HG03442 (cell line): ENCODE measurements around the gene PIP4K2A.
A peak's percentile ranks its signal among the peaks of the same experiment; 100 is the strongest.

ENCODE experiments used
- ATAC-seq: cut with Tn5 transposase; IDR thresholded peaks from one replicate; pipeline ENCODE4 v1.9.1; 2021; ENCODE audit warnings: mild to moderate bottlenecking, moderate library complexity; ENCODE audit not compliant: unreplicated experiment

The PIP4K2A gene

GRCh38 chr10:22622242-22622806 is 92.1 kb downstream of the PIP4K2A start:
- no peak for ATAC-seq

DNA sequence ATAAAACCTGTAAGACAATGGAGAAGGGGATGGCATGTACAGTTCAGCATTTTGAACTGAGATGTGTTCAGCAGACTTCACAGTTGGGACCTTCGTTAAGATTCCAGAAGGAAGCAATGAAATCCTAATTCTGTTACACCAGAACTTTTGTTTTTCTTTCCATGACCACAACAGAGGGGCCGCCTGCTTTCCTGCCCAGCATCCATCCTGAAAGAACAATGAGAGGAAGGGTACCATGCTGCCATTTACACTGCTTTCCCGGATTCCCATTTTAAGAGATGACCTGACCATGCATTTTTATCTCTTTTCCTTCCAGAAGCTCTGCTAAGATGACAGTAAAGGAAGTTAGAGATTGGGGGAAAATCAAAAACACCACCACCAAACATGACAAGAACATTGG is 92.7 kb downstream of the PIP4K2A start:
- ATAC-seq = no peak

DNA sequence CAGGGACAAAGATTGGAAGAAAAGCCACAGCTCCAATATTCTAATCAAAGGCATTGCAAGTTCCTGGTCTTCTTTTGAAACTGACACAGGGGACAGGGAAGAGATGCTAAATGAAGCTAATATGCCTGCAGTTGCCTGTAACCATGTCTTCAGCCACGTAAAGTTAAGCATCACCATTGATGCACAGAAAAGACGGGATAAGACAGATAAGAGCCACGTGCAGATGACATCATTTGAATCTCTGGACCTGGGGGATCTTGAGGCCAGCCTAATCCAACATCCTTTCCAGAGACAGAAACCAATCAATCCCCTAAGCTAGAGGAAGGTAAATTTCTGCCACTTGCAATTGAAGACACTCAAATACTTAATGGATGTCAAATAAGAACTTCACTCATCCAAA is 93.4 kb downstream of the PIP4K2A start:
- no peak for ATAC-seq

DNA sequence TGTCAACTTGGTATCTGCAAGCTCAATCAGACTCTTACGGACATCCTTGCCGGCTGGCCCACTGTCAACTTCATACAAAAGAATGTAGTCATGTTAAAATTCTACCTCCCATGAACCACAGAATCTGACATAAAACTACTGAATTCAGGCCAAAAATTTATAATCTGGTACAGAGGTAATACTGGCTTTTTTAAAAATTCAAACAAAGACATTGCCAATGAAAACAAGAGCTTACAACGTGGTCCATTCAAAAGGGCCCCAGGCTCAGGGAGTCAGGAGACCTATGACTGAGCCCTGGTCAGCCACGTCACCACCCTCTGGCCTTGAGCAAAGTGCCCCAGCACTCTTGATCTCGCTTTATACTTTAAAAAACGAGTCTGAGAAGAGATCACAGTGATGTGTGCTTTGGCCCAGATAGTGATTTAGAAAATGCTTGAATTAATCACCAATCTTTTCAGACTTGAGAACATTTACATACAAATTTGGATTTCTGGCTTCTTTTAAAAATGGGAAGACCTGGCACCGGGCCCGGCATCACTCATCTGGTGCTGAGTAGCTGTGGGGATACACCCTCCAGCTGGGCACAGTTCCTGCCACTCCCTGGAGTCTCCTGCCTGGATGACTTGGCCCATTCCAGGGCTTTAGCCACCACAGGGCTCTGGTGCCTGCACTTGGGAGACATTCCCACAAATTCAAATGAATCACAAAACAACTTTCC is 94.1 kb downstream of the PIP4K2A start:
- no peak for ATAC-seq

DNA sequence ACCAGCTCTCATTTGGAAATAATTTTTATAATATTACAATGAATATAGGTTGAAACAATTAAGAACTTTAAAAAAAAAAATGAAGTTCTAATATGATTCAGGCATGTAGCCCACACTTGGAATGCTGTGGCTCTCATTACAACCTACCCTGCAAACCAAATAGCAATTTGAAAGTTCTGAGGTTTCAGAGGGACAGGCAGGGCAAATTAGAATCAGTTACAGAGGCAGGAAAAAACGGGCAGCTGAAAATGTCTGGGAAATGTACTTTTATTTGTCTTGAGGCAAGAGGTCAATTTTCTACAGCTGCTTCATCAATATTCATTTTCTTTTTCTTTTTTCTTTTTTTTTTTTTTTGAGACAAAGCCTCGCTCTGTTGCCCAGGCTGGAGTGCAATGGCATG is 95.3 kb downstream of the PIP4K2A start:
- no peak for ATAC-seq

DNA sequence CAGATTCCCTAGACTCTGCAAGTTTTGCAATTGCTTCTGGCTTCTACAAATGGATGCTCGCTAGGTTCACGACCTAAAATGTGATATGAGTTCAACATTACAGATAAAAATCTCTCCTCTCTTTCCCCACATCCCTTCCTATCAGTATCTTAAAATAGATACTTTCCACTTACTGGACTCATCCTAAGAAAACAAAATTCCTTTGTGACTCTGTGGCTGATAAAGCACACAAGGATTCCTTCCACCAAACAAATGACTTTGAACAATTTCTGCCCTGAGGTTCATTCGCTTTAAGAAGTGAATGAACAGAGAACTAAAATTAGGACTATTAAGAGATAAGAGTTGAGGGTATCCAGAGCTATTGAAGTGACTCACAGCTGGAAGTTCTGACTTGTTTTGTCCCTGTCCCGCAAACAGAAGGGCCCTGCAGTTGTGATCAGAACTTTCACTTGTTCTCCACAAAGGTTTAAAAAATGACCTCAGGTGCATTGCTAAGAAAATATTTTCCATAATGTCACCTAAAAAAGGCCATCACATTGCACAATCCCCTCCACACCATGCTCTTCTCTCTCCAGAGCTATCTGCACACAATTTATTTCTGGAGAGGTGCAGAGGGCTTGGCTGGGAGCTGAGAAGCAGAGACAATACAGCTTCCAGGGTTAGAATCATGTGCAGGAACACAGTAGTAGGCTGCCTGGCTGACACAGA is 96.1 kb downstream of the PIP4K2A start:
- no peak for ATAC-seq

DNA sequence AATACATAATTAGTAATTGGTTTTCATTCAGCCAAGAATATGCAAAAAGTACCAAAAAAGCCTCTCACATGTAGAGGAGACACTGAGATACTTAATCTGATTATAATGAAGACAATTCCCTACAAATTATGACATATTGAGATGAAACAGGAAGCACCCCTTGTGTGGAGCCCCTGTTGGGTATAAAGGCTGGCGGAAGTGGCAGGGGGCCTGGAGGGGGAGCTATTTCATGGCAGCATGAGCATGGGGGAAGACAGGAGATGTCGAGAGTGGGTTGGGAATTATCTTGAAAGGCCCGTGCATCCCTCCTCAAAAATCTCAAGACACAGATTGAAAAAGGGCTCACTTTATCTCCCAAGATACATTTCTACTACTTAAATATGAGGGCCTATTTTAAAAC is 96.9 kb downstream of the PIP4K2A start:
- ATAC-seq = no peak

GRCh38 chr10:22617051-22617450 is 97.3 kb downstream of the PIP4K2A start:
- ATAC-seq = no peak

- peak; percentile 65 for ATAC-seq
Observed at GRCh38 chr10:22615819-22616499, 98.4 kb downstream of the PIP4K2A start.

- no peak for ATAC-seq
Observed at GRCh38 chr10:22615101-22615500, 99.3 kb downstream of the PIP4K2A start.

DNA sequence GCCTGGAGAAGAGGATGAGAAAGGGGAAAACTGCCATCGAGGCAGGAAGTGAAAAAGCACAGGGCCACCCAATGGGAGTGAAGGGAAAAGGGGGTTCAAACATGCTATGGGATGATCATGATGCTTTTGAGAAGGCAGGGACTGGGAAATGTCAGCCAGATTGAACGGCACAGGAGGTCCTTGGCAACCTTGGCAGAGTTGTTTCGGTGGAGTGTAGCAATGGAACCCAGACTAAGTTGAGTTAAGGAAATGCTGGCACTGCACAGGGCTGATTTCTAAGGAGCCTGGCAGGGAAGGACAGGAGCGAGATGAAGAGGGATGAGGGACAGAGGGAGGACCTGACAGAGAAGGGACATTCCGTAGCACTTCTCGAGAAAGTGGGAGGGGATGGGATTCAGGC is 101.4 kb downstream of the PIP4K2A start:
- no peak for ATAC-seq

- ATAC-seq = no peak
Observed at GRCh38 chr10:22612318-22612717, 102.1 kb downstream of the PIP4K2A start.

DNA sequence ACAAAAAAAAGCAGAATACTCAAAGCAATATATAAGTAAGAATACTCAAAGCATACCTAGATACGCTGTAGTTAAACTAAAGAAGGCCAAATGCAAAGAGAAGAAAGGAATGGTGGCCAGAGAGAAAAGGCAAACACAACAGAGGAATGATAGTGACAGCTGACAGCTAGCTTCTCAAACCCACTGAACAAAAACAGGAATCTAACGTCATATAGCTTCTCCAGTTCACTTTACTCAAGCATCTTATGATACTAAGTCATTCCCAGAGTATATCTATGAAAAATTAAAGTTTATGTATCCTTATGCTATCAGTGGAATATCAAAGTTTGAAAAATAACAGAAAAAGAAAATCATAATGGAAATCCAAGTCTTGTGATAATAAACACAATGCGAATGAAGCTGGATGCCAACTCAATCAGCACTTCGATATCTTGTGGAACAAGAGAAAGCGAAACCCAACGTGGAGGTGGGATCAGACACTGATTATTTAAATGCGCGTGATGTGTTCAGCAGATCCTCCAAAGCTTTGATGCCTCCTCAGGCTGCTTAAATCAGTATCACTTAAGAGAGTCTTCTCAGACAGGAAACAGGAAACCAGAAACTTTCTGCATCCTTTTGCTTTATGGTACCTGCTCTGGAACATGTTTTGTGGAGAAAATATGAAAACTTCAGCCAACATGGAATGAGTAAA is 102.8 kb downstream of the PIP4K2A start:
- peak; percentile 42 for ATAC-seq

GRCh38 chr10:22610610-22611009 is 103.8 kb downstream of the PIP4K2A start:
- ATAC-seq = no peak

DNA sequence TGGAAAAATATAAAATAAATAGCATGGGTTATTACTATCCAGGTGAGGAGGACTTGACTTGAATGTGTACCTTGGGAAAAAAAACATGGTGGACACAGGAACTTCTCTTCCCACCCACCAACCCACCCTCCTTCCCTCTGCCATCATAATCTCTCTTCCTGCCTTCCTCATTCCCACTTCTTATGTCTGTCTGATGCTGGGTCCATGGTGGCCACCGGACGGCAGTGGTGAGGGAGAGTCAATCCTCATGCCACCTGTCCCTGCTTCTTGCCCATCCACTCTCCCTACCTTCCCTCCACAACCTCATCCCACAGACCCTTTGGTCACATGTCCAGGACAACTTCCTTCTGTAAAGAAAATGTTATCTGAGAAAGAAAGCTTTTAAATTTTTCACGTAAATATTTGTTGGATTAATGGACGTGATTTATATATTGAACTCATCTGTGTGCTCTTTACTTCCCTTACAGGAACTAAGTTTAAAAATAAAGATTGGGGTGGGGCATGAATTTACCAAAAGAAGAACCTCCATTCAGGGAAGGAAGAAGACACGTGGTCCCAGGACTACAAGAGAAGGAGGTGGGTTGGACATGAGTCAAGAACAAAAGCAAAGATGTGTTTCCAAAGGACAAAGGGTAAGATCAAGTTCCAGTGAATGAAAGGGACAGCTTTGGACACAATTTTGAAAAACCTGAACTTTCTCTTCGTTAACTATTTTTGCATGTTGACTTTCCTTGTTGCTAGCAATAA is 104.5 kb downstream of the PIP4K2A start:
- no peak for ATAC-seq

DNA sequence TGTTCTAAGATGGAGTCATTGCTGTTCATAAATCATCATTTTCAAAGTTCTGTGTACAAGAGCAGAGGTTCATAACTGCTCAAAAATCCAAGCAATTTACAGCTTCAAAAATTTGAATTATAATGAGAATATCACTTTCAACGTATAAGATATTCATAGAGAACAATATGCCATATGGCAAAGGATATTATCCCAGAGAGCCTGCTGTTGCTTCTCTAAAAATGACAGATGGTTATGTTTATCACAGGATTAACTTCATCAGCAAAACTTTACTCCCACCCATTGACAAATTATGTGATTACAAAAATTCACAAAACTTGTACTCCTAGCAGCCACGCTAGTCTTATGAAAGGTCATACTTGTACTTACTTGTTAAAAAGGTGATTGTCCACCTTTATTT is 105.1 kb downstream of the PIP4K2A start:
- no peak for ATAC-seq

- ATAC-seq = no peak
Observed at GRCh38 chr10:22607261-22607660, 107.1 kb downstream of the PIP4K2A start.

- ATAC-seq = peak; percentile 95
Observed at GRCh38 chr10:22606164-22606614, 108.2 kb downstream of the PIP4K2A start.

- peak; percentile 25 for ATAC-seq
Observed at GRCh38 chr10:22605168-22605567, 109.2 kb downstream of the PIP4K2A start.
